ENCODE results near the gene PPP1R1C.
"Not testable (repeated sequence)": the region's sequence is repeated elsewhere in the genome, so short reads cannot be mapped to it uniquely, and the experiment has no call there.

PPP1R1C gene

GRCh38 chr2:181959508-181959907 lies 26.1 kb upstream of the PPP1R1C start:
- H3K4me3 ChIP-seq (ENCODE audit: low read depth, low read length) = no peak overlapping the region
- DNase-seq = no peak
- H3K27ac ChIP-seq = no peak overlapping the region
- no peaks in the 10 kb centered on the region for H3K9me3 ChIP-seq (ENCODE audit: severe bottlenecking)
- H3K36me3 ChIP-seq = no peaks in the 10 kb centered on the region
- H3K27me3 ChIP-seq (ENCODE audit: insufficient read depth, low read depth, severe bottlenecking) = no peaks in the 10 kb centered on the region
- no peak for TF ChIP-seq CTCF (IDR thresholded peaks at IDR 0.05; ENCODE audit: low read depth, low read length)

GRCh38 chr2:181961167-181961566 lies 24.5 kb upstream of the PPP1R1C start:
- H3K36me3 ChIP-seq = not testable (repeated sequence)

GRCh38 chr2:181962142-181962541 lies 23.5 kb upstream of the PPP1R1C start:
- no peak for DNase-seq
- no peak overlapping the region for H3K4me3 ChIP-seq (ENCODE audit: low read depth, low read length)
- no peaks in the 10 kb centered on the region for H3K36me3 ChIP-seq
- no peaks in the 10 kb centered on the region for H3K9me3 ChIP-seq (ENCODE audit: severe bottlenecking)
- H3K27me3 ChIP-seq (ENCODE audit: insufficient read depth, low read depth, severe bottlenecking) = no peaks in the 10 kb centered on the region
- no peak overlapping the region for H3K27ac ChIP-seq
- no peak for TF ChIP-seq CTCF (IDR thresholded peaks at IDR 0.05; ENCODE audit: low read depth, low read length)

More at GRCh38 chr2:181961167-181961566, 24.5 kb upstream of the PPP1R1C start:
- not testable (repeated sequence) for H3K27me3 ChIP-seq (ENCODE audit: insufficient read depth, low read depth, severe bottlenecking); H3K27ac ChIP-seq; H3K4me3 ChIP-seq (ENCODE audit: low read depth, low read length); DNase-seq; H3K9me3 ChIP-seq (ENCODE audit: severe bottlenecking)

GRCh38 chr2:181970160-181970794 lies 15.4 kb upstream of the PPP1R1C start:
- no peaks in the 10 kb centered on the region for H3K27me3 ChIP-seq (ENCODE audit: insufficient read depth, low read depth, severe bottlenecking)
- DNase-seq = no peak
- no peak overlapping the region for H3K27ac ChIP-seq
- no peak for TF ChIP-seq CTCF (IDR thresholded peaks at IDR 0.05; ENCODE audit: low read depth, low read length)
- H3K4me3 ChIP-seq (ENCODE audit: low read depth, low read length) = no peak overlapping the region
- no peaks in the 10 kb centered on the region for H3K36me3 ChIP-seq
- no peaks in the 10 kb centered on the region for H3K9me3 ChIP-seq (ENCODE audit: severe bottlenecking)

- Histone ChIP-seq H3K36me3 (no peaks in the 10 kb centered on the region), H3K27me3 (ENCODE audit: insufficient read depth, low read depth, severe bottlenecking) (no peaks in the 10 kb centered on the region), H3K9me3 (ENCODE audit: severe bottlenecking) (no peaks in the 10 kb centered on the region), H3K27ac (no peak overlapping the region), H3K4me3 (ENCODE audit: low read depth, low read length) (no peak overlapping the region)
- TF ChIP-seq CTCF (IDR thresholded peaks at IDR 0.05; ENCODE audit: low read depth, low read length) = no peak
- DNase-seq = no peak
These were observed 14.6 kb upstream of the PPP1R1C start for GRCh38 chr2:181971032-181971431.

GRCh38 chr2:181972431-181973170 lies 13.1 kb upstream of the PPP1R1C start:
- Histone ChIP-seq H3K27me3 (ENCODE audit: insufficient read depth, low read depth, severe bottlenecking) (no peaks in the 10 kb centered on the region), H3K27ac (no peak overlapping the region), H3K4me3 (ENCODE audit: low read depth, low read length) (no peak overlapping the region), H3K9me3 (ENCODE audit: severe bottlenecking) (no peaks in the 10 kb centered on the region), H3K36me3 (no peaks in the 10 kb centered on the region)
- TF ChIP-seq CTCF (IDR thresholded peaks at IDR 0.05; ENCODE audit: low read depth, low read length) = no peak
- no peak for DNase-seq

Data from WERI-Rb-1 (cell line).